K562 (cell line): ENCODE results near the gene FOXF2. TPM values are rescaled to one million over a fixed set of nuclear protein-coding genes. Genes with fewer than 3 reads are reported as not detected.

Experiments
- CBX8 ChIP-seq: fragments of 200-600 bp; sonication (generic); IDR thresholded peaks from 2 replicates; pipeline ENCODE4 v1.6.1; 2012; ENCODE audit warnings: borderline replicate concordance, mixed run types, low read depth, mild to moderate bottlenecking, moderate library complexity, mixed read lengths, low read length, control low read depth, inconsistent platforms; ENCODE audit not compliant: poor library complexity, severe bottlenecking; ENCODE audit errors: extremely low read depth
- CTCF ChIP-seq, 3 experiments: IDR thresholded peaks in 2 of 3; conservative IDR thresholded peaks in 1 of 3; 2 replicates each; pipeline ENCODE4 v1.5.1; 2011 to 2012; ENCODE audit warnings: low read length in 3 of 3, mild to moderate bottlenecking in 3 of 3, control low read depth in 2 of 3, improper control_type of control experiment in 1 of 3, inconsistent platforms in 1 of 3, low read depth in 1 of 3, mixed read lengths in 1 of 3, moderate library complexity in 1 of 3; ENCODE audit not compliant: insufficient read depth in 2 of 3
- CTCFL ChIP-seq: IDR thresholded peaks from 2 replicates; pipeline ENCODE4 v1.6.1; 2011; ENCODE audit warnings: borderline replicate concordance, low read depth, mild to moderate bottlenecking, moderate library complexity, low read length; ENCODE audit not compliant: insufficient read depth, poor library complexity, severe bottlenecking
- E2F5 ChIP-seq: sonication (generic); formaldehyde crosslinking; IDR thresholded peaks from 2 replicates; pipeline ENCODE4 v1.8.0; 2022; ENCODE audit warnings: mild to moderate bottlenecking, missing genetic modification reagents
- ELF2 ChIP-seq: fragments of 250-450 bp; sonication (Bioruptor Pico); IDR thresholded peaks from 2 replicates; pipeline ENCODE4 v1.5.0; 2021; ENCODE audit warnings: mild to moderate bottlenecking
- MYNN ChIP-seq, 2 experiments: sonication (generic); formaldehyde crosslinking in 1 of 2; IDR thresholded peaks; 2 replicates each; pipeline versions ENCODE4 v1.5.0 to v1.6.1; 2016 to 2020; ENCODE audit warnings: antibody characterized with exemption in 1 of 2, missing genetic modification reagents in 1 of 2
- NCOR1 ChIP-seq: fragments of 450-650 bp; IDR thresholded peaks from 2 replicates; pipeline ENCODE4 v1.6.1; 2016; ENCODE audit warnings: mild to moderate bottlenecking, moderate library complexity
- SMC3 ChIP-seq: conservative IDR thresholded peaks from 2 replicates; pipeline ENCODE4 v1.6.1; 2011; ENCODE audit warnings: low read depth, low read length, improper control_type of control experiment; ENCODE audit not compliant: insufficient read depth
- ZNF512 ChIP-seq: IDR thresholded peaks from 2 replicates; pipeline ENCODE4 v1.6.1; 2016; ENCODE audit warnings: missing genetic modification characterization, missing compliant biosample characterization
- polyA plus RNA-seq, 8 experiments: library from polyadenylated mRNA; depleted of rRNA in 4 of 8; stranded (reverse) in 5 of 8; unstranded in 3 of 8; fragments of >200 nt; fragmentation: Nextera tagmentation in 2 of 8; fragmentation: Illumina TruSeq in 1 of 8; extraction: Ambion mirVana in 2 of 8; extraction: Trizol in 1 of 8; gene quantifications; 2 replicates each; pipeline versions ENCODE4 v1.2.1 to v1.2.3, GENCODE V29; 2011 to 2014; ENCODE audit warnings: inconsistent platforms in 1 of 8, missing spikeins in 1 of 8
- total RNA-seq, 7 experiments: library from RNA; depleted of rRNA in 6 of 7; stranded (reverse); fragments of >200 nt in 6 of 7; fragmentation: Illumina TruSeq in 2 of 7; extraction: Trizol in 2 of 7; gene quantifications; 2 replicates each; pipeline versions ENCODE4 v1.2.1 to v1.2.3, GENCODE V29; 2011 to 2021; ENCODE audit warnings: low replicate concordance in 1 of 7
- TF ChIP-seq, protein P1 (sequence below): IDR thresholded peaks from 3 replicates; pipeline ENCODE4 v1.6.1; 2011; ENCODE audit warnings: borderline replicate concordance, mild to moderate bottlenecking; ENCODE audit not compliant: insufficient read length, insufficient read depth

The FOXF2 gene
- total and polyA plus RNA-seq, 9 of the 15 experiments (the other 6 are each of a cell fraction or from before 2014, with no cell fraction given): not detected

GRCh38 chr6:1436334-1437306 lies 47.2 kb downstream of the FOXF2 start (continued):
- no peak for TF ChIP-seq ZNF512
- peak; percentile 78 to 97 (median 97) for TF ChIP-seq CTCF (IDR thresholded peaks at IDR 0.05 in 2 of 3, conservative IDR thresholded peaks at IDR 0.05 in 1 of 3; ENCODE audit: insufficient read depth in 2 of 3, low read depth in 1 of 3, low read length in 3 of 3)
- TF ChIP-seq, protein P1, sequence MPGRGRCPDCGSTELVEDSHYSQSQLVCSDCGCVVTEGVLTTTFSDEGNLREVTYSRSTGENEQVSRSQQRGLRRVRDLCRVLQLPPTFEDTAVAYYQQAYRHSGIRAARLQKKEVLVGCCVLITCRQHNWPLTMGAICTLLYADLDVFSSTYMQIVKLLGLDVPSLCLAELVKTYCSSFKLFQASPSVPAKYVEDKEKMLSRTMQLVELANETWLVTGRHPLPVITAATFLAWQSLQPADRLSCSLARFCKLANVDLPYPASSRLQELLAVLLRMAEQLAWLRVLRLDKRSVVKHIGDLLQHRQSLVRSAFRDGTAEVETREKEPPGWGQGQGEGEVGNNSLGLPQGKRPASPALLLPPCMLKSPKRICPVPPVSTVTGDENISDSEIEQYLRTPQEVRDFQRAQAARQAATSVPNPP: no peak
- no peak for TF ChIP-seq MYNN (IDR thresholded peaks at IDR 0.05)
- TF ChIP-seq MYNN (CRISPR knock-in tag; IDR thresholded peaks at IDR 0.05): no peak
- TF ChIP-seq SMC3: peak; percentile 54; the same call in 1 of the 2 replicates
- no peak for TF ChIP-seq CBX8
- TF ChIP-seq CTCFL: peak; percentile 67
- no peak for TF ChIP-seq E2F5 (CRISPR knock-in tag)
- no peak for TF ChIP-seq NCOR1
- no peak for TF ChIP-seq ELF2
